Measurements from ENCODE around the gene RPS21.

Gene RPS21

GRCh38 chr20:62396367-62397239 lies 9.7 kb downstream of the RPS21 start:
- Histone ChIP-seq H3K9ac (no peak overlapping the region), H3K4me1 (peaks cover 4% of the 10 kb centered on the region), H3K9me3 (ENCODE audit: control insufficient read depth, low read length) (no peaks in the 10 kb centered on the region), H3K4me2 (ENCODE audit: low read length) (no peak overlapping the region), H3K4me3 (ENCODE audit: low read depth, low read length) (no peak overlapping the region), H2AFZ (no peak overlapping the region), H3K27me3 (ENCODE audit: control insufficient read depth, insufficient read depth, low read length) (no peaks in the 10 kb centered on the region), H3K36me3 (ENCODE audit: control insufficient read depth, insufficient read depth, low read length) (no peaks in the 10 kb centered on the region), H3K27ac (no peak overlapping the region), H3K79me2 (peaks cover 5% of the 10 kb centered on the region)
- no peak for TF ChIP-seq CTCF (IDR thresholded peaks at IDR 0.05)

- no peak overlapping the region for H2AFZ ChIP-seq
- H3K36me3 ChIP-seq (ENCODE audit: control insufficient read depth, insufficient read depth, low read length), result no peaks in the 10 kb centered on the region
- no peaks in the 10 kb centered on the region for H3K4me1 ChIP-seq
- H3K27me3 ChIP-seq (ENCODE audit: control insufficient read depth, insufficient read depth, low read length), result no peaks in the 10 kb centered on the region
- H3K27ac ChIP-seq, result no peak overlapping the region
- H3K4me2 ChIP-seq (ENCODE audit: low read length), result no peak overlapping the region
- H3K9me3 ChIP-seq (ENCODE audit: control insufficient read depth, low read length), result no peaks in the 10 kb centered on the region
- H3K9ac ChIP-seq, result no peak overlapping the region
- TF ChIP-seq CTCF (IDR thresholded peaks at IDR 0.05), result no peak
- no peak overlapping the region for H3K4me3 ChIP-seq (ENCODE audit: low read depth, low read length)
- H3K79me2 ChIP-seq, result peaks cover 5% of the 10 kb centered on the region
Observed at GRCh38 chr20:62398120-62398821, 11.4 kb downstream of the RPS21 start.

- Histone ChIP-seq H3K27me3 (ENCODE audit: control insufficient read depth, insufficient read depth, low read length) (no peaks in the 10 kb centered on the region), H3K4me2 (ENCODE audit: low read length) (no peak overlapping the region), H3K27ac (no peak overlapping the region), H3K4me3 (ENCODE audit: low read depth, low read length) (no peak overlapping the region), H3K9ac (no peak overlapping the region), H3K9me3 (ENCODE audit: control insufficient read depth, low read length) (no peaks in the 10 kb centered on the region), H3K36me3 (ENCODE audit: control insufficient read depth, insufficient read depth, low read length) (no peaks in the 10 kb centered on the region), H2AFZ (no peak overlapping the region), H3K4me1 (no peaks in the 10 kb centered on the region), H3K79me2 (peaks cover 5% of the 10 kb centered on the region)
- TF ChIP-seq CTCF (IDR thresholded peaks at IDR 0.05), result no peak
Observed at GRCh38 chr20:62400021-62400420, 13.1 kb downstream of the RPS21 start.

- no peak overlapping the region for H3K27ac ChIP-seq
- TF ChIP-seq CTCF (IDR thresholded peaks at IDR 0.05), result no peak
- peaks cover 5% of the 10 kb centered on the region for H3K79me2 ChIP-seq
- no peak overlapping the region for H2AFZ ChIP-seq
- no peaks in the 10 kb centered on the region for H3K27me3 ChIP-seq (ENCODE audit: control insufficient read depth, insufficient read depth, low read length)
- H3K4me1 ChIP-seq, result peaks cover 3% of the 10 kb centered on the region
- H3K4me2 ChIP-seq (ENCODE audit: low read length), result no peak overlapping the region
- no peaks in the 10 kb centered on the region for H3K9me3 ChIP-seq (ENCODE audit: control insufficient read depth, low read length)
- no peaks in the 10 kb centered on the region for H3K36me3 ChIP-seq (ENCODE audit: control insufficient read depth, insufficient read depth, low read length)
- H3K9ac ChIP-seq, result no peak overlapping the region
- H3K4me3 ChIP-seq (ENCODE audit: low read depth, low read length), result no peak overlapping the region
Observed at GRCh38 chr20:62400541-62400940, 13.6 kb downstream of the RPS21 start.

All from parathyroid adenoma (tissue), 2 donors.